Tibial nerve (tissue), 4 donors: ENCODE data around the gene LENEP. TPM values are rescaled to one million over a fixed set of nuclear protein-coding genes. Genes with fewer than 3 reads are reported as not detected.

Experiments used
- DNase-seq, 2 donors: peaks; one replicate each; pipeline ENCODE4 v3.0.0-alpha.2; 2019; ENCODE audit warnings: low spot score in 2 of 2
- H3K27ac ChIP-seq, 4 donors: fragments of 200-600 bp; sonication (generic) in 3 of 4; one replicate each; pipeline ENCODE4 v1.5.1; 2017 to 2019; ENCODE audit warnings: mild to moderate bottlenecking in 1 of 4
- H3K27me3 ChIP-seq, 2 donors: fragments of 200-600 bp; sonication (generic) in 1 of 2; one replicate each; pipeline versions ENCODE4 v1.5.1 to v1.6.0; 2017 to 2019
- H3K36me3 ChIP-seq, 3 donors: fragments of 200-600 bp; sonication (generic); one replicate each; pipeline ENCODE4 v1.5.1; 2018 to 2019
- H3K4me1 ChIP-seq, 4 donors: fragments of 200-600 bp; sonication (generic) in 3 of 4; one replicate each; pipeline ENCODE4 v1.5.1; 2017 to 2019
- H3K4me3 ChIP-seq, 4 donors: fragments of 200-600 bp; sonication (generic) in 3 of 4; one replicate each; pipeline ENCODE4 v1.5.1; 2017 to 2019; ENCODE audit warnings: mild to moderate bottlenecking in 1 of 4, moderate library complexity in 1 of 4
- H3K9me3 ChIP-seq, 4 donors: fragments of 200-600 bp; sonication (generic) in 3 of 4; one replicate each; pipeline ENCODE4 v1.5.1; 2017 to 2019
- CTCF ChIP-seq, 5 experiments: fragments of 200-600 bp in 3 of 5; fragments of 450-650 bp in 2 of 5; sonication (generic) in 3 of 5; IDR thresholded peaks; one replicate each; pipeline ENCODE4 v1.5.1; 2016 to 2019; ENCODE audit warnings: antibody characterized with exemption in 5 of 5, mild to moderate bottlenecking in 3 of 5, moderate library complexity in 2 of 5
- EP300 ChIP-seq, 2 donors: sonication (generic); formaldehyde crosslinking; IDR thresholded peaks; one replicate each; pipeline ENCODE4 v1.6.1; 2017; ENCODE audit warnings: antibody characterized with exemption in 2 of 2, mild to moderate bottlenecking in 1 of 2
- POLR2A ChIP-seq, 2 donors: fragments of 450-650 bp; IDR thresholded peaks; one replicate each; pipeline ENCODE4 v1.6.1; 2017; ENCODE audit warnings: antibody characterized with exemption in 2 of 2, mild to moderate bottlenecking in 2 of 2, moderate library complexity in 2 of 2
- WGBS, 2 donors: methylation state at CpG; one replicate each; pipeline ENCODE4 v1.1.5; 2018; 5-methylcytosine and 5-hydroxymethylcytosine counted together
- total RNA-seq, 4 donors: library from RNA; depleted of rRNA; stranded (reverse); fragments of >200 nt; gene quantifications; one replicate each; pipeline ENCODE4 v1.1.0, GENCODE V29; 2016

LENEP gene
- total RNA-seq, 4 donors from 2014 or later, result 1.5 TPM; not detected in 3

GRCh38 chr1:154957091-154957657 lies 36.2 kb upstream of the LENEP start:
- H3K27ac ChIP-seq, result peak overlapping the region; percentile 39 to 84 (median 72)
- peaks cover 0 to 73% (median 49%) of the 10 kb centered on the region in 4 donors for H3K4me1 ChIP-seq
- peaks cover 0 to 23% (median 0%) of the 10 kb centered on the region in 3 donors for H3K36me3 ChIP-seq
- H3K4me3 ChIP-seq, result peak overlapping the region in 1 of 4 donors; percentile 59
- TF ChIP-seq EP300 (IDR thresholded peaks at IDR 0.05) (no peak), POLR2A (IDR thresholded peaks at IDR 0.05) (no peak), CTCF (IDR thresholded peaks at IDR 0.05) (no peak)
- no peak for DNase-seq
- 27 to 37% methylated on average over 9 of the region's 9 CpGs for WGBS, 2 donors
- no peaks in the 10 kb centered on the region for H3K27me3 ChIP-seq
- H3K9me3 ChIP-seq, result no peaks in the 10 kb centered on the region

GRCh38 chr1:154958036-154958435 lies 35.4 kb upstream of the LENEP start:
- no peak for TF ChIP-seq POLR2A (IDR thresholded peaks at IDR 0.05)
- TF ChIP-seq CTCF (IDR thresholded peaks at IDR 0.05), result no peak
- TF ChIP-seq EP300 (IDR thresholded peaks at IDR 0.05), result no peak
- Histone ChIP-seq H3K4me3 (no peak overlapping the region), H3K9me3 (no peaks in the 10 kb centered on the region), H3K27me3 (no peaks in the 10 kb centered on the region), H3K36me3 (peaks cover 0 to 25% (median 0%) of the 10 kb centered on the region in 3 donors), H3K4me1 (peaks cover 0 to 73% (median 50%) of the 10 kb centered on the region in 4 donors), H3K27ac (peak overlapping the region in 1 of 4 donors; percentile 84)
- no peak for DNase-seq
- 75 to 76% methylated on average over 2 of the region's 2 CpGs for WGBS, 2 donors

GRCh38 chr1:154958681-154959425 lies 34.5 kb upstream of the LENEP start:
- Histone ChIP-seq H3K9me3 (no peaks in the 10 kb centered on the region), H3K4me1 (peaks cover 0 to 73% (median 46%) of the 10 kb centered on the region in 4 donors), H3K27ac (no peak overlapping the region), H3K27me3 (no peaks in the 10 kb centered on the region), H3K4me3 (no peak overlapping the region), H3K36me3 (peaks cover 0 to 33% (median 0%) of the 10 kb centered on the region in 3 donors)
- 90 to 92% methylated on average over 16 of the region's 16 CpGs for WGBS, 2 donors
- TF ChIP-seq EP300 (IDR thresholded peaks at IDR 0.05) (no peak), POLR2A (IDR thresholded peaks at IDR 0.05) (no peak), CTCF (IDR thresholded peaks at IDR 0.05) (no peak)
- no peak for DNase-seq

GRCh38 chr1:154959426-154959780 lies 34.0 kb upstream of the LENEP start:
- no peak overlapping the region for H3K27ac ChIP-seq
- H3K4me3 ChIP-seq, result no peak overlapping the region
- no peak for TF ChIP-seq EP300 (IDR thresholded peaks at IDR 0.05)
- no peak for TF ChIP-seq POLR2A (IDR thresholded peaks at IDR 0.05)
- no peak for TF ChIP-seq CTCF (IDR thresholded peaks at IDR 0.05)
- no peaks in the 10 kb centered on the region for H3K9me3 ChIP-seq
- H3K27me3 ChIP-seq, result no peaks in the 10 kb centered on the region
- WGBS, 2 donors, result 88 to 94% methylated on average over 7 of the region's 7 CpGs
- DNase-seq, result no peak
- peaks cover 0 to 38% (median 0%) of the 10 kb centered on the region in 3 donors for H3K36me3 ChIP-seq
- H3K4me1 ChIP-seq, result peaks cover 0 to 68% (median 40%) of the 10 kb centered on the region in 4 donors
